Calu3 (cell line): ENCODE data around the gene NPHS2. TPM values are rescaled to one million over a fixed set of nuclear protein-coding genes. Genes with fewer than 3 reads are reported as not detected.

ENCODE experiments used
- Bru-seq: library from RNA; stranded (reverse); fragments of 400-500 nt; gene quantifications from one replicate; lab custom pipeline; 2021; lab: Mats Ljungman, UMichigan
- BruChase-seq, 2 experiments: library from RNA; stranded (reverse); fragments of 400-500 nt; gene quantifications; one replicate each; lab custom pipeline; 2021; lab: Mats Ljungman, UMichigan
- BruUV-seq: library from RNA; stranded (reverse); fragments of 400-500 nt; replicated peaks from 2 replicates; lab custom pipeline; 2021; lab: Mats Ljungman, UMichigan
- CTCF ChIA-PET: fragments of 300-600 bp; sonication (Branson Sonifier 250); formaldehyde crosslinking; loops from one replicate; lab custom pipeline; 2022; ENCODE audit warnings: antibody characterized with exemption; lab: Charles Lee
- DNase-seq: peaks from one replicate; pipeline ENCODE4 v3.0.0; 2022
- H3K27ac Mint-ChIP-seq: one replicate; pipeline ENCODE4 v1.8.0; 2022; ENCODE audit warnings: mixed read lengths; ENCODE audit not compliant: unreplicated experiment
- H3K27me3 Mint-ChIP-seq: one replicate; pipeline ENCODE4 v1.8.0; 2022; ENCODE audit warnings: mixed read lengths; ENCODE audit not compliant: unreplicated experiment
- H3K36me3 Mint-ChIP-seq: one replicate; pipeline ENCODE4 v1.8.0; 2022; ENCODE audit warnings: mild to moderate bottlenecking, moderate library complexity, mixed read lengths; ENCODE audit not compliant: insufficient read depth, unreplicated experiment
- H3K4me1 Mint-ChIP-seq: one replicate; pipeline ENCODE4 v1.8.0; 2022; ENCODE audit warnings: mild to moderate bottlenecking, low read depth, mixed read lengths; ENCODE audit not compliant: unreplicated experiment
- H3K4me3 Mint-ChIP-seq: one replicate; pipeline ENCODE4 v1.8.0; 2022; ENCODE audit warnings: mild to moderate bottlenecking, low read depth, moderate library complexity, mixed read lengths; ENCODE audit not compliant: unreplicated experiment
- H3K9me3 Mint-ChIP-seq: one replicate; pipeline ENCODE4 v1.8.0; 2022; ENCODE audit warnings: low read depth, mixed read lengths; ENCODE audit not compliant: unreplicated experiment
- CTCF ChIP-seq: fragments of 200-600 bp; IDR thresholded peaks from one replicate; pipeline ENCODE4 v1.8.0; 2022; ENCODE audit warnings: antibody characterized with exemption; ENCODE audit not compliant: unreplicated experiment
- intact Hi-C: fragments of 100-400 bp; cut with micrococcal nuclease; formaldehyde crosslinking; loops from one replicate; pipeline ENCODE4 v1.10.0; 2022; ENCODE audit not compliant: unreplicated experiment
- long read RNA-seq: library from polyadenylated mRNA; stranded (forward); transcript quantifications from one replicate; pipeline ENCODE4 v2.0.0, GENCODE V29; 2022
- total RNA-seq: library from RNA; stranded (reverse); gene quantifications from 2 replicates; pipeline ENCODE4 v1.2.3, GENCODE V29; 2022

The NPHS2 gene
- not detected in 2 replicates for total RNA-seq
- Bru-seq, nascent RNA, result not detected
- percentile 4 among the genes with signal in this experiment for BruChase-seq, experiment 1, labeled RNA remaining after a 6-hour chase
- BruChase-seq, experiment 2, labeled RNA remaining after a 2-hour chase, result not detected
- long read RNA-seq, result 0 reads

GRCh38 chr1:179575497-179576314 is at the start of gene NPHS2:
NPHS2 (minus strand) TSS chr1:179575948; CDS start chr1:179575864, 84 bp downstream.
- Mint-ChIP-seq H3K36me3 (no peaks in the 10 kb centered on the region), H3K27ac (no peak within 1 kb of the TSS), H3K9me3 (no peaks in the 10 kb centered on the region), H3K4me1 (peaks cover 8% of the 10 kb centered on the region), H3K27me3 (peaks cover 95% of the 10 kb centered on the region), H3K4me3 (peak within 1 kb of the TSS; percentile 47)
- CTCF ChIA-PET, result no interaction called here
- TF ChIP-seq CTCF, result no peak
- BruUV-seq, result no TSS peak
- intact Hi-C loops, result no loop called here
- DNase-seq, result peak; percentile 25

- no peak for TF ChIP-seq CTCF
- H3K4me3 Mint-ChIP-seq, result no peak overlapping the region
- H3K9me3 Mint-ChIP-seq, result no peaks in the 10 kb centered on the region
- H3K4me1 Mint-ChIP-seq, result no peaks in the 10 kb centered on the region
- H3K27me3 Mint-ChIP-seq, result peaks cover 55% of the 10 kb centered on the region
- intact Hi-C loops, result no loop called here
- no peak overlapping the region for H3K27ac Mint-ChIP-seq
- BruUV-seq, result no TSS peak
- no peak for DNase-seq
- no peaks in the 10 kb centered on the region for H3K36me3 Mint-ChIP-seq
- CTCF ChIA-PET, result no interaction called here
Measured at GRCh38 chr1:179612361-179612760, 36.6 kb upstream of the NPHS2 start.

- Mint-ChIP-seq H3K9me3 (no peaks in the 10 kb centered on the region), H3K4me3 (no peak overlapping the region), H3K4me1 (peaks cover 9% of the 10 kb centered on the region), H3K27me3 (peaks cover 69% of the 10 kb centered on the region), H3K27ac (no peak overlapping the region), H3K36me3 (no peaks in the 10 kb centered on the region)
- no peak for TF ChIP-seq CTCF
- CTCF ChIA-PET, result no interaction called here
- DNase-seq, result no peak
- BruUV-seq, result no TSS peak
- intact Hi-C loops, result no loop called here
Measured at GRCh38 chr1:179601093-179601492, 25.3 kb upstream of the NPHS2 start.

- H3K4me1 Mint-ChIP-seq, result peaks cover 9% of the 10 kb centered on the region
- intact Hi-C loops, result loop anchor here (5.0 to 10.0 kb wide), 3 partner anchors 225 to 522 kb away; no protein-coding TSS in a partner anchor
- peak; percentile 67 for DNase-seq
- no peak overlapping the region for H3K4me3 Mint-ChIP-seq
- no peak overlapping the region for H3K27ac Mint-ChIP-seq
- no peaks in the 10 kb centered on the region for H3K9me3 Mint-ChIP-seq
- H3K36me3 Mint-ChIP-seq, result no peaks in the 10 kb centered on the region
- H3K27me3 Mint-ChIP-seq, result peaks cover 70% of the 10 kb centered on the region
- TF ChIP-seq CTCF, result peak; percentile 45
- no TSS peak for BruUV-seq
- CTCF ChIA-PET, result interaction anchor here (0.6 to 1.4 kb wide), 5 partner anchors 11 to 384 kb away, joined by 3 to 8 read pairs (median 3); no protein-coding TSS in a partner anchor
Measured at GRCh38 chr1:179599623-179600249, 24.0 kb upstream of the NPHS2 start.
